Esophagus (tissue), 2 donors: ENCODE measurements around the gene AGBL1. TPM values are rescaled to one million over a fixed set of nuclear protein-coding genes. Genes with fewer than 3 reads are reported as not detected.
"Not testable (repeated sequence)": the region's sequence is repeated elsewhere in the genome, so short reads cannot be mapped to it uniquely, and the experiment has no call there.

ENCODE experiments used
- H3K27ac ChIP-seq, 2 donors: one replicate each; pipeline ENCODE4 v1.5.1; 2013; ENCODE audit warnings: low read depth in 2 of 2, mild to moderate bottlenecking in 2 of 2, inconsistent platforms in 1 of 2, low read length in 1 of 2, moderate library complexity in 1 of 2
- H3K27me3 ChIP-seq, 2 donors: one replicate each; pipeline ENCODE4 v1.6.1; 2013; ENCODE audit warnings: low read length in 2 of 2, control low read depth in 1 of 2, mild to moderate bottlenecking in 1 of 2; ENCODE audit not compliant: insufficient read depth in 2 of 2, control insufficient read depth in 1 of 2
- H3K36me3 ChIP-seq, 2 donors: one replicate each; pipeline ENCODE4 v1.6.1; 2013; ENCODE audit warnings: low read length in 1 of 2; ENCODE audit not compliant: control insufficient read depth in 2 of 2, insufficient read depth in 2 of 2
- H3K4me1 ChIP-seq, 2 donors: one replicate each; pipeline ENCODE4 v1.6.1; 2013; ENCODE audit warnings: low read length in 1 of 2; ENCODE audit not compliant: control insufficient read depth in 2 of 2, insufficient read depth in 2 of 2
- H3K4me3 ChIP-seq, 2 donors: one replicate each; pipeline ENCODE4 v1.5.1; 2013; ENCODE audit warnings: low read length in 2 of 2, mild to moderate bottlenecking in 2 of 2, low read depth in 1 of 2, moderate library complexity in 1 of 2
- H3K9me3 ChIP-seq, 2 donors: one replicate each; pipeline ENCODE4 v1.6.1; 2013; ENCODE audit warnings: mild to moderate bottlenecking in 2 of 2, low read depth in 1 of 2, low read length in 1 of 2, moderate library complexity in 1 of 2; ENCODE audit not compliant: control insufficient read depth in 2 of 2, insufficient read depth in 1 of 2
- WGBS, 2 donors: extraction: QIAGEN DNeasy Blood & Tissue Kit; methylation state at CpG; one replicate each; pipeline ENCODE4 v1.1.7; 2013; 5-methylcytosine and 5-hydroxymethylcytosine counted together
- polyA plus RNA-seq, 2 donors: library from polyadenylated mRNA; stranded (reverse); fragments of 200-250 nt; gene quantifications; one replicate each; pipeline ENCODE4 v1.2.3, GENCODE V29; 2013
- donor health status: healthy with polysubstance abuse.
- donor health status: Bipolar disorder and iron deficiency.

Gene AGBL1
- polyA plus RNA-seq, 2 donors = 0.01 TPM; not detected in 1

DNA sequence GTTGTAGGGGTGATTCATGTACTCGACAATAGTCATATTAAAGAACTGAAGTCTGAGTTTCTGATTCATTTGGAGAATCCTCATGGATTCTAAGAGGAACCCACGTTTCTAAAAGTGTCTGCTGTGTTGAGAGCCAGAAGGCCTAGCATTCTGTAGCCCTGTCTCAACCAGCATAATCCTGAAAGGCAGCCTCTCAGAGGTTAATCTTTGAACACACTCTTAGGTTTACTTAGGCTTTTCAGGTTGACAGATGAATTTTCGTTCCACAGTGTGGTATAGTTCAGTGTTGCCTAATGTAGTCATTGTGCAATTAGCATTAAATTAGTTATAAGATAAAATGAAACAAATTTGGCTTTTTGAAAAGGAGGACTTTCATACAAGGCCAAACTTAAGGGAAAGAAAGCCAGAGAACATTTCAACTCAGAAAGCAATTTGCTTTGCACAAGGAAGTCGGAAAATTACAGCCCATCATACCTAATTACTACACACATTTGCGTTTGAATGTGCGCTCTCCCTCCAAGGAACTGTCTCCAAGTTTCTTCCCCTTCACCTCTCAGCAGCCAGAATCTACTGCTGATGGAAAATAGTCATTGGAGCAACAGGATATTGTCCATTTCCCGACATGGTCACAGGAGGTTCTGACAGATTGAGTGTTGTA lies 42.0 kb downstream of the AGBL1 start:
- Histone ChIP-seq H3K27me3 (no peaks in the 10 kb centered on the region), H3K36me3 (no peaks in the 10 kb centered on the region), H3K4me1 (no peaks in the 10 kb centered on the region), H3K9me3 (no peaks in the 10 kb centered on the region), H3K4me3 (no peak overlapping the region), H3K27ac (no peak overlapping the region)
- 42 to 46% methylated on average over 7 of the region's 7 CpGs for WGBS, 2 donors

- H3K4me3 ChIP-seq, H3K4me1 ChIP-seq: not testable (repeated sequence)
- WGBS, 2 donors = 70 to 80% methylated on average over 3 of the region's 3 CpGs
These were observed 43.2 kb downstream of the AGBL1 start for GRCh38 chr15:86122691-86123391.

GRCh38 chr15:86125775-86126174 lies 46.1 kb downstream of the AGBL1 start:
- H3K27me3 ChIP-seq = no peaks in the 10 kb centered on the region
- no peak overlapping the region for H3K27ac ChIP-seq
- 61 to 65% methylated on average over 3 of the region's 3 CpGs for WGBS, 2 donors
- H3K36me3 ChIP-seq = no peaks in the 10 kb centered on the region
- H3K4me1 ChIP-seq = no peaks in the 10 kb centered on the region
- H3K4me3 ChIP-seq = no peak overlapping the region
- no peaks in the 10 kb centered on the region for H3K9me3 ChIP-seq

More at GRCh38 chr15:86122691-86123391, 43.2 kb downstream of the AGBL1 start:
- H3K9me3 ChIP-seq, H3K36me3 ChIP-seq, H3K27ac ChIP-seq, H3K27me3 ChIP-seq: not testable (repeated sequence)

DNA sequence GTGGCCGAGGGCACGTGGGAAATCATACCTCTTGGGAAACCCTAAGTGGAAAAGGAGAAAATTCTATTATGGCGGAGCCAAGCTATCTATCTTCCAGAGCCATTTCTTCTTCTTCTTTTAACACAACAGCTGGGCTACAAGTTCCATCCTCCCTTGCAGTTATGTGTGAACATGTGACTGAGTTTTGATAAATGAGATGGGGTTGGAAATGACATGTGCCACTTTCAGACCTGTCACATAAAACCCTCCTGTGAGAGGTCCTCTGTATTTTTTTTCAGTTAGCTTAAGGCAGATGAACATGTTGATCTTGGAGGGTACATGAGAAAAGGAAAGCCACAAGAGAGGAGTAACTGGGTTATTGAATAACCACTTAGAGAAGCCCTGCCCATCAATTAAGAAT lies 47.9 kb downstream of the AGBL1 start:
- Histone ChIP-seq H3K9me3 (no peaks in the 10 kb centered on the region), H3K36me3 (no peaks in the 10 kb centered on the region), H3K4me3 (no peak overlapping the region), H3K4me1 (no peaks in the 10 kb centered on the region), H3K27me3 (no peaks in the 10 kb centered on the region), H3K27ac (no peak overlapping the region)
- 81 to 85% methylated on average over 3 of the region's 3 CpGs for WGBS, 2 donors

DNA sequence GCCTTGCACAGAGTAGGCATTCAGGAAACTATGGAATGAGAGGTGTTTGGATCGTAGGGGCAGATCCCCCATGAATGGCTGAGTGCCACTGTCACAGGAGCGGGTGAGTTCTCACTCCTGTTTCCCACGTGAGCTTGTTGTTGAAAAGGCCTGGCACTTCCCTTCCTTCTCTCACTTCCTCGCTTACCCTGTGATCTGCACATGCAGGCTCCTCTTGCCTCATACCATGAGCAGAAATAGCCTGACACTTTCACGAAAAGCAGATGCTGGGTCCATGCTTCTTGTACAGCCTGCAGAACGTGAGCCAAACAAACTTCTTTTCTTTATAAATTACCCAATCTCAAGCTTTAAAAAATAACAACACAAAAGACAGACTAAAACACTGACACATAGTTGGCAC lies 55.4 kb downstream of the AGBL1 start:
- H3K36me3 ChIP-seq = no peaks in the 10 kb centered on the region
- no peaks in the 10 kb centered on the region for H3K9me3 ChIP-seq
- no peaks in the 10 kb centered on the region for H3K4me1 ChIP-seq
- no peak overlapping the region for H3K27ac ChIP-seq
- 51 to 55% methylated on average over 6 of the region's 6 CpGs for WGBS, 2 donors
- H3K27me3 ChIP-seq = no peaks in the 10 kb centered on the region
- H3K4me3 ChIP-seq = no peak overlapping the region

GRCh38 chr15:86136861-86137260 lies 57.2 kb downstream of the AGBL1 start:
- no peaks in the 10 kb centered on the region for H3K27me3 ChIP-seq
- H3K4me1 ChIP-seq = no peaks in the 10 kb centered on the region
- no peaks in the 10 kb centered on the region for H3K36me3 ChIP-seq
- no peaks in the 10 kb centered on the region for H3K9me3 ChIP-seq
- WGBS, 2 donors = 60 to 69% methylated on average over 2 of the region's 2 CpGs
- H3K27ac ChIP-seq = no peak overlapping the region
- no peak overlapping the region for H3K4me3 ChIP-seq

DNA sequence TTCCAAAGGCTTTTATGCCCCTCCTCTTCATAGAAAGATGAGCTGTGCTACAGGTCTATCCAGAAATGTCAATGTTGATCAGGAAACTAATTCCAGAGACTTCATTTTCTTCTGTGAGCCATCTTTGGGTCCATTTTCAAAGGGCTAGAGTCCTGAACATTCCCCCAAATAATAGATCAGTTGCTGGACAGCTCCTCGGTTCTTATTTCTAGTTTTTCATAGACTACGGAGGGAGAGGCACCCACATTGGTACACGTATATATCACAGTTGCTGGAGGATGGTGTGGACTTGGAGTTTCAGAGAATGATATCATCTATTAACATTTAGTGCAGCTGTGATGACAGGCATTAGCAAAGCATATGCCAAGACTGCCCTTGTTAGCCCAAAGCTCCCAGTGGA lies 59.1 kb downstream of the AGBL1 start:
- Histone ChIP-seq H3K27ac (no peak overlapping the region), H3K4me1 (no peaks in the 10 kb centered on the region), H3K9me3 (no peaks in the 10 kb centered on the region), H3K4me3 (no peak overlapping the region), H3K36me3 (no peaks in the 10 kb centered on the region), H3K27me3 (no peaks in the 10 kb centered on the region)
- 67 to 68% methylated on average over 3 of the region's 3 CpGs for WGBS, 2 donors

DNA sequence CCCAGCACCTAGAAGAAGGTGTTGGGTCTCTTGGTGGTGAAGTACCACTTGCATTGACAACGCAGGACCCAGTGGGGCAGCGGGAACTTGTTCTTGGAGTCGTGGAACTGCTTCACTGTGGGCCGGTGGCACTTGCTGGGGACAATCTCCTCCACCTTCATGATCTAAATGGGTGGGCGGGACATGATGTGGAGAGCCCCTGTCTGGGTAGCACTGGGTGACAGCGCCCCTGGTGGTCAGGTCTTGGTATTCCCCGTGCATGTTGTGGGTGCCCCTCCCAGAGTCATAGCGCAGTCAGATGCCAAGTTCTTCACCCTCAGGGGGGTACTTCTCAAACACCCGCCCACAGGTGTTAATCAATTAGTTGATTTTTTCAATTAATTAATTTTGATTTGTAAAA lies 60.2 kb downstream of the AGBL1 start:
- Histone ChIP-seq H3K27ac (no peak overlapping the region), H3K4me1 (no peaks in the 10 kb centered on the region), H3K27me3 (no peaks in the 10 kb centered on the region), H3K36me3 (no peaks in the 10 kb centered on the region), H3K9me3 (no peaks in the 10 kb centered on the region), H3K4me3 (no peak overlapping the region)
- 66 to 68% methylated on average over 9 of the region's 9 CpGs for WGBS, 2 donors

- no peaks in the 10 kb centered on the region for H3K27me3 ChIP-seq
- no peaks in the 10 kb centered on the region for H3K9me3 ChIP-seq
- H3K36me3 ChIP-seq = no peaks in the 10 kb centered on the region
- no peaks in the 10 kb centered on the region for H3K4me1 ChIP-seq
- 55 to 61% methylated on average over 1 of the region's 1 CpG for WGBS, 2 donors
- H3K27ac ChIP-seq = no peak overlapping the region
- H3K4me3 ChIP-seq = no peak overlapping the region
These were observed 75.0 kb downstream of the AGBL1 start for GRCh38 chr15:86154705-86155104.

GRCh38 chr15:86155551-86155950 lies 75.9 kb downstream of the AGBL1 start:
- Histone ChIP-seq H3K4me3 (no peak overlapping the region), H3K4me1 (no peaks in the 10 kb centered on the region)

More at GRCh38 chr15:86155551-86155950, 75.9 kb downstream of the AGBL1 start:
- Histone ChIP-seq H3K27ac (no peak overlapping the region), H3K27me3 (no peaks in the 10 kb centered on the region), H3K9me3 (no peaks in the 10 kb centered on the region), H3K36me3 (no peaks in the 10 kb centered on the region)
- 54 to 71% methylated on average over 3 of the region's 3 CpGs for WGBS, 2 donors
